HepG2 (cell line): ENCODE measurements around the gene KLHL21. TPM values are rescaled to one million over a fixed set of nuclear protein-coding genes. Genes with fewer than 3 reads are reported as not detected.

Experiments used
- ARID2 ChIP-seq: sonication (generic); formaldehyde crosslinking; IDR thresholded peaks from 2 replicates; pipeline ENCODE4 v1.8.1; 2022; ENCODE audit warnings: mild to moderate bottlenecking, missing genetic modification reagents, borderline replicate concordance
- BCL6 ChIP-seq: IDR thresholded peaks from 2 replicates; pipeline ENCODE4 v1.6.1; 2016; ENCODE audit warnings: missing genetic modification reagents, missing compliant biosample characterization
- ELF1 ChIP-seq: sonication (generic); formaldehyde crosslinking; IDR thresholded peaks from 2 replicates; pipeline ENCODE4 v1.4.0; 2020; ENCODE audit warnings: missing genetic modification reagents
- ESRRA ChIP-seq: sonication (generic); formaldehyde crosslinking; IDR thresholded peaks from 2 replicates; pipeline ENCODE4 v1.5.1; 2020; ENCODE audit warnings: mild to moderate bottlenecking, low read depth, missing genetic modification reagents
- GABPB1 ChIP-seq: IDR thresholded peaks from 2 replicates; pipeline ENCODE4 v1.6.1; 2016; ENCODE audit warnings: mild to moderate bottlenecking, missing genetic modification reagents, moderate library complexity, missing compliant biosample characterization
- KLF12 ChIP-seq: sonication (generic); formaldehyde crosslinking; IDR thresholded peaks from 2 replicates; pipeline ENCODE4 v1.4.0; 2020; ENCODE audit warnings: missing genetic modification reagents, borderline replicate concordance
- NFE2 ChIP-seq: sonication (generic); formaldehyde crosslinking; IDR thresholded peaks from 2 replicates; pipeline ENCODE4 v1.4.0; 2020; ENCODE audit warnings: missing genetic modification reagents
- NR2F6 ChIP-seq, 2 experiments: IDR thresholded peaks; 2 replicates each; pipeline ENCODE4 v1.6.1; 2016; ENCODE audit warnings: antibody characterized with exemption in 1 of 2, mild to moderate bottlenecking in 1 of 2
- POLR2A ChIP-seq, 2 experiments: IDR thresholded peaks; 2 replicates each; pipeline ENCODE4 v1.6.1; 2011; ENCODE audit warnings: low read depth in 2 of 2, low read length in 2 of 2, mild to moderate bottlenecking in 1 of 2, moderate library complexity in 1 of 2; ENCODE audit not compliant: insufficient read depth in 1 of 2
- SMC3 ChIP-seq: IDR thresholded peaks from 2 replicates; pipeline ENCODE4 v1.6.1; 2011; ENCODE audit warnings: low read length, improper control_type of control experiment
- TSC22D2 ChIP-seq: sonication (generic); formaldehyde crosslinking; IDR thresholded peaks from 2 replicates; pipeline ENCODE4 v1.5.1; 2020; ENCODE audit warnings: missing genetic modification reagents, mild to moderate bottlenecking, borderline replicate concordance
- ZNF124 ChIP-seq: sonication (generic); formaldehyde crosslinking; IDR thresholded peaks from 2 replicates; pipeline ENCODE4 v1.4.0; 2020; ENCODE audit warnings: missing genetic modification reagents
- ZNF138 ChIP-seq: sonication (generic); formaldehyde crosslinking; IDR thresholded peaks from 2 replicates; pipeline ENCODE4 v1.5.0; 2020; ENCODE audit warnings: mild to moderate bottlenecking, low read depth, missing genetic modification reagents
- ZNF709 ChIP-seq: sonication (generic); formaldehyde crosslinking; IDR thresholded peaks from 2 replicates; pipeline ENCODE4 v1.5.0; 2020; ENCODE audit warnings: mild to moderate bottlenecking, missing genetic modification reagents
- polyA plus RNA-seq, 8 experiments: library from polyadenylated mRNA; depleted of rRNA in 3 of 8; stranded (reverse) in 7 of 8; unstranded in 1 of 8; fragments of >200 nt; fragmentation: Illumina TruSeq in 4 of 8; extraction: Trizol in 4 of 8; gene quantifications; 2 replicates each; pipeline versions ENCODE4 v1.2.1 to v1.2.3, GENCODE V29; 2011 to 2016; ENCODE audit warnings: low read depth in 4 of 8, missing spikeins in 1 of 8, mixed read lengths in 1 of 8; ENCODE audit not compliant: insufficient read depth in 1 of 8
- total RNA-seq, 5 experiments: library from RNA; depleted of rRNA; stranded (reverse); fragments of >200 nt; fragmentation: Illumina TruSeq; extraction: Trizol; gene quantifications; 2 replicates each; pipeline ENCODE4 v1.2.3, GENCODE V29; 2016; ENCODE audit warnings: low read depth in 1 of 5
- TF ChIP-seq, protein P1 (sequence below): sonication (generic); formaldehyde crosslinking; IDR thresholded peaks from 2 replicates; pipeline ENCODE4 v1.5.0; 2020; ENCODE audit warnings: missing genetic modification reagents
- TF ChIP-seq, protein P2 (sequence below): IDR thresholded peaks from 2 replicates; pipeline ENCODE4 v1.6.1; 2016
- TF ChIP-seq, protein P3 (sequence below): sonication (generic); formaldehyde crosslinking; IDR thresholded peaks from 2 replicates; pipeline ENCODE4 v1.4.0; 2020; ENCODE audit warnings: missing genetic modification reagents
- TF ChIP-seq, protein P4 (sequence below): sonication (generic); formaldehyde crosslinking; IDR thresholded peaks from 2 replicates; pipeline ENCODE4 v1.4.0; 2020; ENCODE audit warnings: missing genetic modification reagents
- TF ChIP-seq, protein P5 (sequence below): sonication (generic); formaldehyde crosslinking; IDR thresholded peaks from 2 replicates; pipeline ENCODE4 v1.4.0; 2020; ENCODE audit warnings: mild to moderate bottlenecking, missing genetic modification reagents

KLHL21 gene
- total and polyA plus RNA-seq, 2 of the 13 experiments (the other 11 are each of a cell fraction or from before 2014, with no cell fraction given), result 14.8 to 25.0 TPM

DNA sequence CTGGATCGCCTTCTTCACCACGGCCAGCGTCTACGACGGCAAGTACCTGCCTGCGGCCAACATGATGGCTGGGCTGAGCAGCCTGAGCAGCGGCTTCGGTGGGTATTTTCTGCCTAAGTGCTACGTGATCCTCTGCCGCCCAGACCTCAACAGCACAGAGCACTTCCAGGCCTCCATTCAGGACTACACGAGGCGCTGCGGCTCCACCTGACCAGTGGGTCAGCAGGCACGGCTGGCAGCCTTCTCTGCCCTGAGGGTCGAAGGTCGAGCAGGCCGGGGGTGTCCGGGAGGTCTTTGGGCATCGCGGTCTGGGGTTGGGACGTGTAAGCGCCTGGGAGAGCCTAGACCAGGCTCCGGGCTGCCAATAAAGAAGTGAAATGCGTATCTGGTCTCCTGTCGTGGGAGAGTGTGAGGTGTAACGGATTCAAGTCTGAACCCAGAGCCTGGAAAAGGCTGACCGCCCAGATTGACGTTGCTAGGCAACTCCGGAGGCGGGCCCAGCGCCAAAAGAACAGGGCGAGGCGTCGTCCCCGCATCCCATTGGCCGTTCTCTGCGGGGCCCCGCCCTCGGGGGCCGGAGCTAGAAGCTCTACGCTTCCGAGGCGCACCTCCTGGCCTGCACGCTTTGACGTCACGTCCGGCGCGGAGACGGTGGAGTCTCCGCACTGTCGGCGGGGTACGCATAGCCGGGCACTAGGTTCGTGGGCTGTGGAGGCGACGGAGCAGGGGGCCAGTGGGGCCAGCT is 23.1 kb downstream of the KLHL21 start, which contains the start of gene ZBTB48 (continued):
- TF ChIP-seq, protein P1, sequence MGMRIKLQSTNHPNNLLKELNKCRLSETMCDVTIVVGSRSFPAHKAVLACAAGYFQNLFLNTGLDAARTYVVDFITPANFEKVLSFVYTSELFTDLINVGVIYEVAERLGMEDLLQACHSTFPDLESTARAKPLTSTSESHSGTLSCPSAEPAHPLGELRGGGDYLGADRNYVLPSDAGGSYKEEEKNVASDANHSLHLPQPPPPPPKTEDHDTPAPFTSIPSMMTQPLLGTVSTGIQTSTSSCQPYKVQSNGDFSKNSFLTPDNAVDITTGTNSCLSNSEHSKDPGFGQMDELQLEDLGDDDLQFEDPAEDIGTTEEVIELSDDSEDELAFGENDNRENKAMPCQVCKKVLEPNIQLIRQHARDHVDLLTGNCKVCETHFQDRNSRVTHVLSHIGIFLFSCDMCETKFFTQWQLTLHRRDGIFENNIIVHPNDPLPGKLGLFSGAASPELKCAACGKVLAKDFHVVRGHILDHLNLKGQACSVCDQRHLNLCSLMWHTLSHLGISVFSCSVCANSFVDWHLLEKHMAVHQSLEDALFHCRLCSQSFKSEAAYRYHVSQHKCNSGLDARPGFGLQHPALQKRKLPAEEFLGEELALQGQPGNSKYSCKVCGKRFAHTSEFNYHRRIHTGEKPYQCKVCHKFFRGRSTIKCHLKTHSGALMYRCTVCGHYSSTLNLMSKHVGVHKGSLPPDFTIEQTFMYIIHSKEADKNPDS, result no peak
- TF ChIP-seq, protein P2, sequence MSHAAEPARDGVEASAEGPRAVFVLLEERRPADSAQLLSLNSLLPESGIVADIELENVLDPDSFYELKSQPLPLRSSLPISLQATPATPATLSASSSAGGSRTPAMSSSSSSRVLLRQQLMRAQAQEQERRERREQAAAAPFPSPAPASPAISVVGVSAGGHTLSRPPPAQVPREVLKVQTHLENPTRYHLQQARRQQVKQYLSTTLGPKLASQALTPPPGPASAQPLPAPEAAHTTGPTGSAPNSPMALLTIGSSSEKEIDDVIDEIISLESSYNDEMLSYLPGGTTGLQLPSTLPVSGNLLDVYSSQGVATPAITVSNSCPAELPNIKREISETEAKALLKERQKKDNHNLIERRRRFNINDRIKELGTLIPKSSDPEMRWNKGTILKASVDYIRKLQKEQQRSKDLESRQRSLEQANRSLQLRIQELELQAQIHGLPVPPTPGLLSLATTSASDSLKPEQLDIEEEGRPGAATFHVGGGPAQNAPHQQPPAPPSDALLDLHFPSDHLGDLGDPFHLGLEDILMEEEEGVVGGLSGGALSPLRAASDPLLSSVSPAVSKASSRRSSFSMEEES (CRISPR knock-in tag), result 0 out of 2 replicates have a peak, but pooled peaks have one; percentile 10
- TF ChIP-seq, protein P3, sequence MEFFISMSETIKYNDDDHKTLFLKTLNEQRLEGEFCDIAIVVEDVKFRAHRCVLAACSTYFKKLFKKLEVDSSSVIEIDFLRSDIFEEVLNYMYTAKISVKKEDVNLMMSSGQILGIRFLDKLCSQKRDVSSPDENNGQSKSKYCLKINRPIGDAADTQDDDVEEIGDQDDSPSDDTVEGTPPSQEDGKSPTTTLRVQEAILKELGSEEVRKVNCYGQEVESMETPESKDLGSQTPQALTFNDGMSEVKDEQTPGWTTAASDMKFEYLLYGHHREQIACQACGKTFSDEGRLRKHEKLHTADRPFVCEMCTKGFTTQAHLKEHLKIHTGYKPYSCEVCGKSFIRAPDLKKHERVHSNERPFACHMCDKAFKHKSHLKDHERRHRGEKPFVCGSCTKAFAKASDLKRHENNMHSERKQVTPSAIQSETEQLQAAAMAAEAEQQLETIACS (CRISPR knock-in tag), result no peak
- TF ChIP-seq BCL6 (CRISPR knock-in tag) (no peak), ELF1 (CRISPR knock-in tag) (peak; percentile 37; the same call in 1 of the 2 replicates), ZNF124 (CRISPR knock-in tag) (no peak), ARID2 (CRISPR knock-in tag) (0 out of 2 replicates have a peak, but pooled peaks have one; percentile 65), SMC3 (no peak), ZNF138 (CRISPR knock-in tag) (no peak), NR2F6 (IDR thresholded peaks at IDR 0.05) (peak; percentile 41; the same call in 1 of the 2 replicates), NR2F6 (CRISPR knock-in tag; IDR thresholded peaks at IDR 0.05) (no peak; the same call in 1 of the 2 replicates), POLR2A (IDR thresholded peaks at IDR 0.05; ENCODE audit: insufficient read depth in 1 of 2, low read depth in 2 of 2, low read length in 2 of 2) (peak; percentile 74 to 90), NFE2 (CRISPR knock-in tag) (no peak), ESRRA (CRISPR knock-in tag) (peak; percentile 27; the same call in 1 of the 2 replicates), GABPB1 (peak; percentile 97), ZNF709 (CRISPR knock-in tag) (peak; percentile 37; the same call in 1 of the 2 replicates), KLF12 (CRISPR knock-in tag) (no peak), TSC22D2 (no peak)
- TF ChIP-seq, protein P4, sequence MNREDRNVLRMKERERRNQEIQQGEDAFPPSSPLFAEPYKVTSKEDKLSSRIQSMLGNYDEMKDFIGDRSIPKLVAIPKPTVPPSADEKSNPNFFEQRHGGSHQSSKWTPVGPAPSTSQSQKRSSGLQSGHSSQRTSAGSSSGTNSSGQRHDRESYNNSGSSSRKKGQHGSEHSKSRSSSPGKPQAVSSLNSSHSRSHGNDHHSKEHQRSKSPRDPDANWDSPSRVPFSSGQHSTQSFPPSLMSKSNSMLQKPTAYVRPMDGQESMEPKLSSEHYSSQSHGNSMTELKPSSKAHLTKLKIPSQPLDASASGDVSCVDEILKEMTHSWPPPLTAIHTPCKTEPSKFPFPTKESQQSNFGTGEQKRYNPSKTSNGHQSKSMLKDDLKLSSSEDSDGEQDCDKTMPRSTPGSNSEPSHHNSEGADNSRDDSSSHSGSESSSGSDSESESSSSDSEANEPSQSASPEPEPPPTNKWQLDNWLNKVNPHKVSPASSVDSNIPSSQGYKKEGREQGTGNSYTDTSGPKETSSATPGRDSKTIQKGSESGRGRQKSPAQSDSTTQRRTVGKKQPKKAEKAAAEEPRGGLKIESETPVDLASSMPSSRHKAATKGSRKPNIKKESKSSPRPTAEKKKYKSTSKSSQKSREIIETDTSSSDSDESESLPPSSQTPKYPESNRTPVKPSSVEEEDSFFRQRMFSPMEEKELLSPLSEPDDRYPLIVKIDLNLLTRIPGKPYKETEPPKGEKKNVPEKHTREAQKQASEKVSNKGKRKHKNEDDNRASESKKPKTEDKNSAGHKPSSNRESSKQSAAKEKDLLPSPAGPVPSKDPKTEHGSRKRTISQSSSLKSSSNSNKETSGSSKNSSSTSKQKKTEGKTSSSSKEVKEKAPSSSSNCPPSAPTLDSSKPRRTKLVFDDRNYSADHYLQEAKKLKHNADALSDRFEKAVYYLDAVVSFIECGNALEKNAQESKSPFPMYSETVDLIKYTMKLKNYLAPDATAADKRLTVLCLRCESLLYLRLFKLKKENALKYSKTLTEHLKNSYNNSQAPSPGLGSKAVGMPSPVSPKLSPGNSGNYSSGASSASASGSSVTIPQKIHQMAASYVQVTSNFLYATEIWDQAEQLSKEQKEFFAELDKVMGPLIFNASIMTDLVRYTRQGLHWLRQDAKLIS, result no peak
- TF ChIP-seq, protein P5, sequence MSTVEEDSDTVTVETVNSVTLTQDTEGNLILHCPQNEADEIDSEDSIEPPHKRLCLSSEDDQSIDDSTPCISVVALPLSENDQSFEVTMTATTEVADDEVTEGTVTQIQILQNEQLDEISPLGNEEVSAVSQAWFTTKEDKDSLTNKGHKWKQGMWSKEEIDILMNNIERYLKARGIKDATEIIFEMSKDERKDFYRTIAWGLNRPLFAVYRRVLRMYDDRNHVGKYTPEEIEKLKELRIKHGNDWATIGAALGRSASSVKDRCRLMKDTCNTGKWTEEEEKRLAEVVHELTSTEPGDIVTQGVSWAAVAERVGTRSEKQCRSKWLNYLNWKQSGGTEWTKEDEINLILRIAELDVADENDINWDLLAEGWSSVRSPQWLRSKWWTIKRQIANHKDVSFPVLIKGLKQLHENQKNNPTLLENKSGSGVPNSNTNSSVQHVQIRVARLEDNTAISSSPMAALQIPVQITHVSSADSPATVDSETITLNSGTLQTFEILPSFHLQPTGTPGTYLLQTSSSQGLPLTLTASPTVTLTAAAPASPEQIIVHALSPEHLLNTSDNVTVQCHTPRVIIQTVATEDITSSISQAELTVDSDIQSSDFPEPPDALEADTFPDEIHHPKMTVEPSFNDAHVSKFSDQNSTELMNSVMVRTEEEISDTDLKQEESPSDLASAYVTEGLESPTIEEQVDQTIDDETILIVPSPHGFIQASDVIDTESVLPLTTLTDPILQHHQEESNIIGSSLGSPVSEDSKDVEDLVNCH (CRISPR knock-in tag), result no peak
